ENCODE measurements around the gene SMARCAL1.

- no peak for TF ChIP-seq EZH2 (IDR thresholded peaks at IDR 0.05)
- no peak for TF ChIP-seq POLR2AphosphoS5 (IDR thresholded peaks at IDR 0.05; ENCODE audit: borderline replicate concordance, low read depth, low read length)
- no peak for TF ChIP-seq FOXP2 (optimal IDR thresholded peaks at IDR 0.05; ENCODE audit: control extremely low read depth, extremely low read length, insufficient read depth)
Measured at GRCh38 chr2:216402751-216403150, 9.5 kb upstream of the SMARCAL1 start.
